WERI-Rb-1 (cell line): ENCODE data around the gene TBC1D20.

Experiments used
- DNase-seq: peaks from one replicate; pipeline ENCODE4 v3.0.0-alpha.2; 2020
- H3K27ac ChIP-seq: fragments of 250-450 bp; sonication (Bioruptor Pico); 2 replicates; pipeline ENCODE4 v1.5.1; 2020; ENCODE audit warnings: mild to moderate bottlenecking, moderate library complexity
- H3K27me3 ChIP-seq: fragments of 250-450 bp; sonication (Bioruptor Pico); 2 replicates; pipeline ENCODE4 v1.5.1; 2021; ENCODE audit warnings: mild to moderate bottlenecking, low read depth, moderate library complexity; ENCODE audit not compliant: insufficient read depth, severe bottlenecking
- H3K36me3 ChIP-seq: fragments of 250-450 bp; sonication (Bioruptor Pico); 2 replicates; pipeline ENCODE4 v1.5.1; 2020; ENCODE audit warnings: mild to moderate bottlenecking, moderate library complexity
- H3K4me3 ChIP-seq: 2 replicates; pipeline ENCODE4 v1.5.1; 2011; ENCODE audit warnings: low read depth, mild to moderate bottlenecking, control low read depth, low read length
- H3K9me3 ChIP-seq: fragments of 250-450 bp; sonication (Bioruptor Pico); 2 replicates; pipeline ENCODE4 v1.5.1; 2021; ENCODE audit warnings: mild to moderate bottlenecking, moderate library complexity; ENCODE audit not compliant: severe bottlenecking
- CTCF ChIP-seq: IDR thresholded peaks from 2 replicates; pipeline ENCODE4 v1.5.1; 2011; ENCODE audit warnings: low read depth, mild to moderate bottlenecking, control low read depth, inconsistent platforms, low read length

TBC1D20 gene

GRCh38 chr20:416950-417800, 45.2 kb downstream of the TBC1D20 start:
- peaks cover 6% of the 10 kb centered on the region; the same call in 1 of the 2 replicates for H3K36me3 ChIP-seq
- TF ChIP-seq CTCF = no peak
- H3K27me3 ChIP-seq = no peaks in the 10 kb centered on the region
- no peak overlapping the region for H3K4me3 ChIP-seq
- DNase-seq = no peak
- no peak overlapping the region for H3K27ac ChIP-seq
- no peaks in the 10 kb centered on the region for H3K9me3 ChIP-seq

GRCh38 chr20:415820-416322, 46.5 kb downstream of the TBC1D20 start:
- Histone ChIP-seq H3K27ac (no peak overlapping the region), H3K36me3 (peaks cover 6% of the 10 kb centered on the region), H3K27me3 (no peaks in the 10 kb centered on the region), H3K4me3 (no peak overlapping the region), H3K9me3 (no peaks in the 10 kb centered on the region)
- DNase-seq = no peak
- TF ChIP-seq CTCF = no peak

- no peak for DNase-seq
- Histone ChIP-seq H3K27me3 (no peaks in the 10 kb centered on the region), H3K36me3 (peaks cover 16% of the 10 kb centered on the region), H3K4me3 (no peak overlapping the region), H3K27ac (no peak overlapping the region), H3K9me3 (no peaks in the 10 kb centered on the region)
- no peak for TF ChIP-seq CTCF
These were observed 48.2 kb downstream of the TBC1D20 start for GRCh38 chr20:414161-414560.

- no peaks in the 10 kb centered on the region for H3K27me3 ChIP-seq
- no peak for TF ChIP-seq CTCF
- peaks cover 16% of the 10 kb centered on the region for H3K36me3 ChIP-seq
- DNase-seq = no peak
- H3K9me3 ChIP-seq = no peaks in the 10 kb centered on the region
- H3K4me3 ChIP-seq = no peak overlapping the region
- no peak overlapping the region for H3K27ac ChIP-seq
These were observed 50.3 kb downstream of the TBC1D20 start for GRCh38 chr20:412081-412480.

- H3K36me3 ChIP-seq = peaks cover 16% of the 10 kb centered on the region
- no peak overlapping the region for H3K4me3 ChIP-seq
- H3K9me3 ChIP-seq = no peaks in the 10 kb centered on the region
- no peaks in the 10 kb centered on the region for H3K27me3 ChIP-seq
- no peak for DNase-seq
- H3K27ac ChIP-seq = no peak overlapping the region
- no peak for TF ChIP-seq CTCF
These were observed 52.4 kb downstream of the TBC1D20 start for GRCh38 chr20:409697-410559.
